ENCODE data around the gene EDNRA.

The EDNRA gene

GRCh38 chr4:147542229-147542990, 61.5 kb downstream of the EDNRA start:
- DNase-seq (ENCODE audit: low read depth): no peak

GRCh38 chr4:147543034-147543433, 62.1 kb downstream of the EDNRA start:
- peak; percentile 30 for DNase-seq (ENCODE audit: low read depth)

GRCh38 chr4:147546349-147546748, 65.5 kb downstream of the EDNRA start:
- DNase-seq (ENCODE audit: low read depth): peak; percentile 90

- peak; percentile 72 for DNase-seq (ENCODE audit: low read depth)
These were observed 66.6 kb downstream of the EDNRA start for GRCh38 chr4:147547314-147548056.

GRCh38 chr4:147548256-147548655, 67.4 kb downstream of the EDNRA start:
- peak; percentile 17 for DNase-seq (ENCODE audit: low read depth)

- DNase-seq (ENCODE audit: low read depth): peak; percentile 18
These were observed 69.8 kb downstream of the EDNRA start for GRCh38 chr4:147550626-147551246.

GRCh38 chr4:147560625-147561024, 79.7 kb downstream of the EDNRA start:
- peak; percentile 48 for DNase-seq (ENCODE audit: low read depth)

GRCh38 chr4:147566762-147567161, 85.9 kb downstream of the EDNRA start:
- no peak for DNase-seq (ENCODE audit: low read depth)

DNA sequence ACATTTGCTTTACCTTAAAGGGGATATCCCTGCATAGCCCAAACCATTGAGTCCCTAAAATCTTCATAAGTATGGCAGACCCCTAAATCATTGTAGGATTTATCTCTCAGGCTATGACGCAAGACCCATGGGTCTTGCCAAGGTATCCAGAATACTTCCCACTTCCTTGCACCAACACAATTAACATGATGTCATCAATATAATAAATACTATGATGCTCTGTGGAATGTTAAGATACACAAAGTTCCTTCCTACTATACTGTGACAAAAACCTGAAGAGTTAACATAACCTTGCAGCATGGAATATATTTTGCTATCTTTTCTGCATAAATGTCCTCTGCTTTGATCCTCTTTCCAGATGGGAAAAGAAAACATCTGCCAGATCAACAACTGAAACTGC, 86.4 kb downstream of the EDNRA start:
- no peak for DNase-seq (ENCODE audit: low read depth)

DNA sequence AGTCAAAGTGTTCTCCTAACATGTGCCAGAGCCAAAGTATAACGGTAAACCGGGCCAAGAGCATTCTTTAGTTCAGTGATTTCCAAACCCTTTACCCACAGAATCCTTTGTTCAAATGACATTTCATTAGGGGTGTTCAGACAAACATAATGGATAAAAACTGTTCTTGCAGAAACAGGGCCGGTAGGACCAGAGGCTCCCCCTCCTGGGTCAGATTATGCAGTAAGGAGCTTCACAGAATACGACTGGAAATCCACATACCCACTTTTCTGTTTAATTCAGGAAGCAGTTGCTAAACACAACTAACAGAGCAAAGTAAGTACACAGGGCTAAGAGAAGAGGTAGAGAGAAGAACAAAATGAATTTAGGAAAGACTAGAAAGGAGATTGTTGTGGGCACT, 89.7 kb downstream of the EDNRA start:
- peak; percentile 70 for DNase-seq (ENCODE audit: low read depth)

- DNase-seq (ENCODE audit: low read depth): no peak
These were observed 90.3 kb downstream of the EDNRA start for GRCh38 chr4:147571036-147571770.

- no peak for DNase-seq (ENCODE audit: low read depth)
These were observed 95.2 kb downstream of the EDNRA start for GRCh38 chr4:147576084-147576483.

DNA sequence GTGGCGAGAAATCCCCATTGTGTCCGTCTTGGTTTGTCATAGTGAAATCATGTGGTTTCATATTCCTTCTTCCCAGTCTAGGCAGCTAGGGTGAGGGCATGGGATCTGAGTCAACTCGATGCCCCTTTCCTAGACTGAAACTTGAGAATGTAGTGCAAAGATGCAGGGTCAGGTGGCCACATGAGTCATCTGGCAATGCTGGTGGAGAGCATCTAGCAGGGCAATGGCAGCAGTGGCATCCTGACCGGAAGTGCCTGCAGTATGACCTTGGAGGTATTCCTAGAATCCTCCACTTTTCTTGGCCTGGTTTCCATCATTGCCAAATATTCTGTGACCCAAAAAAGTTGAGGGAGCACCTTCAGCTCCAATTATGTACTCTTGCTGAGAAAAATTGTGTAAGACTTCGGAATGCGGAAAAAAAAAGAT, 97.2 kb downstream of the EDNRA start:
- peak; percentile 99 for DNase-seq (ENCODE audit: low read depth)

- no peak for DNase-seq (ENCODE audit: low read depth)
These were observed 97.7 kb downstream of the EDNRA start for GRCh38 chr4:147578593-147578992.

- DNase-seq (ENCODE audit: low read depth): no peak
These were observed 99.5 kb downstream of the EDNRA start for GRCh38 chr4:147580396-147580795.

DNA sequence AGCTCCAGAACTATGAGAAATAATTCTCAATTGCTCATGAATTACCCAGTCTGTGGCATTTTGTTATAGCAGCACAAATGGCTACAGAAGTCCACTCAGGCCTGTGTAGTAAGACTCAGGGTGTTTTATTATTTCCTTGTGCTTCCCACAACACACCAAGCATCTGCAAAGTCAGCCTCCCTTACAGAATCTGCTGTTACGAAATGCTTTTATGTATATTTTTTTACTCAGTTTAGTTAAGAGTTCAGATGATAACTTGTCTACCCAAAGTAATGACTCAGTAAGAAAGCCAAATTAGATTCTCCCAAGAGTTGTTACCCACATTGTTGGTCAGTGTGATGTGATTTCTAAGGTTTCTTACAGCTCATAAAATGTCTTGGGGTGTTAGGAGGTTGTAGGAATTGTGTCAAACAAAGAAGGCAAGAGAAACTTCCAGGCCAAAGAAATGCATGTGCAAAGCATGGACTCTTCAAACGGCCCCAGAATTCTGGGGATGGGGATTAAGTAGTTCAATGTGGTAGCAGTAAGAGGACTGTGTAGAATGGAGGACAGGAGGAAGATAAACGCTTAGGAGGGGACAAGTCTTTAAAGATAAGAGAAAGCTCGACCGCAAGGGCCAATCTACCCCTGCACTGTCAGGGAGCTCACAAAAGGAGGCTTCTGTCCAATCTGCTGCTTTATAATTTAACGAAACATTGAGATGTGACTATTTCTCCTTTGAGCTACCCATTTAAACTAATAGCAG, 100.9 kb downstream of the EDNRA start:
- peak; percentile 74 for DNase-seq (ENCODE audit: low read depth)

DNA sequence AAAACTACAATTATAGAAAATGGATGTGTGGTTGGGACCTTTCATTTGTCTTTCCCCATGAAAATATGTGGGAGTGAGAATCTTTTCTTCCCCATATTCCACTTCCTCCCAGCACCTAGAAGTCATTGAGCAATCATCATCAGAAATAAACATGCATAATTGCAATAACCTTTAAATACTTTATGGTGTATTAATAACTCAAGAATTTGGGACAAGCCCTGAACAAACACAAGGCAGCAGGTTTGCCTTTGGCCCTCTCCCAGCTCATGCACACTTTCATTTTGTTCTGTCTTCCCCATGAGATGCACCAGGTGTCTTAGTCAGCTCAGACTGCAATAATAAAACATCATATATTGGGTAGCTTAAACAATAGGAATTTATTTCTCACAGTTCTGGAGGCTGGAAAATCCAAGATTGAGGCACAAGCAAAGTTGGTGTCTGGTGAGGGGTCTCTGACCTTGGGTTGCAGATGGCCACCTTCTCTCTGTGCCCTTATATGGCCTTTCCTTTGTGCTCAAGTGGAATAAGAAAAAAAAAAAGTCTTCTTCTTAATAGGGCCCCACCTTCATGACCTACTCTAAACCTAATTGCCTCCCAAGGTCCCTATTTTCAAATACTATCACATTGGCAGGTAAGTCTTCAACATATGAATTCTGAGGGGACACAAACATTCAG, 101.6 kb downstream of the EDNRA start:
- DNase-seq (ENCODE audit: low read depth): no peak

DNA sequence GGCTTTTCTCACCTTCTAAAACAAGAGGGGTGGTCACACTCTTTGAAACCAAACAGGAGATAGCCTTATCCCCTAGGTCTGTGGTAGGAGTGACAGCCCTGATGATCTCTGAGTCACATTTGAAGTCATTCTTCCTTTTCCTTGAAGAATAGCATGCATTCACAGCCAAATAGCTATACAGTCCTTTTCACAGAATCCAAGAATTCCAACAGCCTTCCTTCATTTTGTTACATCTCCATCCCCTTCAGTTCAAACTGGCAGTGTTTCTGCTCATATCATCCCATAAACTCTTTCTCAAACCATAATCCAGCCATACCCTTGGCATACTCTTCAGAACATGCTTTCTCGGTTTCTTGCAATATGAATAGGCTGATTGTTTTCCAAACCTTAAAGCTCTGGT, 103.0 kb downstream of the EDNRA start:
- no peak for DNase-seq (ENCODE audit: low read depth)

DNA sequence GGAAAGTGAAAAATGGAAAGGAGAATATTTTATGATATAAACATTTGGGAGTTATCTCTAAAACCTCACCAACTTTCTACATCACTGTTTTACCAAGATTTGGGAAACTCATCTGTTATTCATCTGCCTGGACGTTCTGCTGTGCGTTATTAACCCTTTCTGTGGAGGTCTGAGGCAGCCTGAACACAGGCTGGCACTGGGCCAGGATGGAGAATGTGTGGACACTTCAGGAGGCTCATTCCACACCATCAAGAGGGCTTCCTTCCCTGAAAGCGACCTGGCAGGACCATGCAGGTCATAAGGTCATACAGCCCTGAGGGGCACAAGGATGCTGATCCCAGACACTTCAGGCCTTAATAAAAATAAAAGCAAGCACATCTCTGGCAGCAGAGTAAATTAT, 105.1 kb downstream of the EDNRA start:
- DNase-seq (ENCODE audit: low read depth): no peak

DNA sequence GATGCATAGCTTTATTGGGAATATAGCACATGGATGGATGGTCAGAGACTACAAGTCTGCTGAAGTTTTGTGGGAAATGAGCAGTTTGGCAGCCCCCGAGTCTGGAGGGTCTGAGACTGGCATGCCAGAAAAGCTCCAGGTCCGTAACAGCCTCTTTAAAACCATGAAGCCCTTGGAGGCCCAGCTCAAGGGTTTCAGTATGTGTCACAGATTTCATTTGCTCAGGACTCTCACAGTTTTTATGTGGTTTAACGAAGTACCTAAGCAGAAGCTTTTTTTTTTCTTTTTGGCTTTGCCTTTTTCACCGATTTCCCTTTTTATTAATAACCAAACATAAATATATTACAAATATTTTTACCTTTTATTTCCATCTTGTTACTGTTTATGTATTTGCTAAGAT, 105.7 kb downstream of the EDNRA start:
- no peak for DNase-seq (ENCODE audit: low read depth)

- DNase-seq (ENCODE audit: low read depth): no peak
These were observed 106.1 kb downstream of the EDNRA start for GRCh38 chr4:147587041-147587440.

Measured in fibroblast of gingiva (primary cell).